ENCODE data around the gene STIM1.
"Not testable (repeated sequence)": the region's sequence is repeated elsewhere in the genome, so short reads cannot be mapped to it uniquely, and the experiment has no call there.

STIM1 gene

DNA sequence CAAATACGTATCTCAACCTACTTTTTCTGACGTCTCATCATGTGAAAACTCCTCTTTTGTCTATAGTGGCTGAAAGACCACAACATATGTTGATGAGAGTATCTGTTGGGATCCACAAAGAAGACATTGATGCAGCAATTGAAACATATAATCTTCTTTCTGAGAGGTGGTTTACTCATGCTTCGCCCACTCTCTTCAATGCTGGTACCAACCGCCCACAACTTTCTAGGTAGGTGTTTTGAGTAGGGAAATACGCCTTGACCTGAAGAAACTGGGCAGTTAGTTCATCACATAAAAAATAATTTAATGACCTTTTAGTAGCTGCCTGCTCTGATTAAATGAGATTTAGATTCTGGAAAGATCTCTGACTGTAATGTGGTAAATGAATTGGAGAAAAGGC lies 256.4 kb downstream of the STIM1 start:
- no peak for DNase-seq (ENCODE audit: low read depth in 2 of 2)

DNA sequence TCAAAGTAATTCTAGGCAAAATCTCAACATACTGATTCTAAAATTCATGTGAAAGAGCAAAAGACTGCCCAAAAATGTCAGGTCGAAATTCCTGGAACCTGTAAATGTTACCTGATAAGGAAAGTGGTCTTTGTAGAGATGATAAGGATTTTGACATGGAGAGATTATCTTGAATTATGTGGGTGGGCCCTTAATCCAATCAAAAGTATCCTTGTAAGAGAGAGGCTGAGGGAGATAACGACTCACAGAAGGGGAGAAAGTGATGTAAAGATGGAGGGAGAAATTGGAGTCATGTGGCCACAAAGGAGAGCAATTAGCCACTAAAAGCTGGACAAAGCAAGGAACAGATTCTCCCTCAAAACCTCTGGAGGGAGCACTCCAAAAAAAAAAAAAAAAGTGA lies 259.7 kb downstream of the STIM1 start:
- DNase-seq (ENCODE audit: low read depth in 2 of 2): no peak

DNA sequence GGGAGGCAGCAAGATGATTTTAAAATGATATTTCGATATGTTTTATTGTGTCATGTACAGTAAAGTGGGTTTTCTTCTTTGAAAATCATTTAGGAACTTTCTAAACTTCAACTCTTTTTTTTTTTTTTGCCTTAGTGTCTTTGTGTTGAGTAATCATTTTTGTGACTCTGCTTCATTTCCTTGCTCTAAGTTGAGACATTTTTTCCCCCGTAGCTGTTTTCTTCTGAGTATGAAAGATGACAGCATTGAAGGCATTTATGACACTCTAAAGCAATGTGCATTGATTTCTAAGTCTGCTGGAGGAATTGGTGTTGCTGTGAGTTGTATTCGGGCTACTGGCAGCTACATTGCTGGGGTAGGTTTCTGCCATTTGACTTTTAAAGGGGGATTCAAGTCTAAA lies 262.6 kb downstream of the STIM1 start:
- DNase-seq (ENCODE audit: low read depth in 2 of 2): no peak

DNA sequence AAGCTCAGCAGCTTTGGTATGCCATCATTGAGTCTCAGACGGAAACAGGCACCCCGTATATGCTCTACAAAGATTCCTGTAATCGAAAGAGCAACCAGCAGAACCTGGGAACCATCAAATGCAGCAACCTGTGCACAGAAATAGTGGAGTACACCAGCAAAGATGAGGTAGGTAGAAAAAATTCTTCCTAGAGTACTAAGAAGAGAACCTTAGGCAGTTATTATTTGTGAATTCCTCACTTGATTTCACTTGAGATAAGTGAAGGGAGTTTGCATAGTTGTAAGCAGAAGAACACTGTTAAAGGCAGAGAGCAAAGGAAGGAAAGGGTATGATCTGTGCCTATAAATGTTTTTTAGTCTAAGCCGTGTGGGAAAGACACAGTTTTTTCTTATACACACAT lies 267.8 kb downstream of the STIM1 start:
- DNase-seq (ENCODE audit: low read depth in 2 of 2): no peak

DNA sequence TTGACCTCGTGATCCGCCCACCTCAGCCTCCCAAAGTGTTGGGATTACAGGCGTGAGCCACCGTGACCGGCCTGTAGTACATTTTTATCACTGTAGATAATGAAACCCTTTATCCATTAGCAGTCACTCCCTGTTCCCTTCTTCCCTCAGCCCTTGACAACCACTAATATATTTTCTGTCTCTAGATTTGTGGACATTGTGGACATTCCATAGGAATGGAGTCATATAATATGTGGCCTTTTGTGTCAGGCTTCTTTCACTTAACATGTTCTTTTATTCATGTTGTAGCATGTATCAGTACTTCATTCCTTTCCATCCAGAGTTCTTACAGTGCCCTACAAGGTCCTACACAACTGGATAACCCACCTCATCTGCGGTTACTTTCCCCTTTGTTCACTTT lies 269.7 kb downstream of the STIM1 start:
- DNase-seq (ENCODE audit: low read depth in 2 of 2): no peak

DNA sequence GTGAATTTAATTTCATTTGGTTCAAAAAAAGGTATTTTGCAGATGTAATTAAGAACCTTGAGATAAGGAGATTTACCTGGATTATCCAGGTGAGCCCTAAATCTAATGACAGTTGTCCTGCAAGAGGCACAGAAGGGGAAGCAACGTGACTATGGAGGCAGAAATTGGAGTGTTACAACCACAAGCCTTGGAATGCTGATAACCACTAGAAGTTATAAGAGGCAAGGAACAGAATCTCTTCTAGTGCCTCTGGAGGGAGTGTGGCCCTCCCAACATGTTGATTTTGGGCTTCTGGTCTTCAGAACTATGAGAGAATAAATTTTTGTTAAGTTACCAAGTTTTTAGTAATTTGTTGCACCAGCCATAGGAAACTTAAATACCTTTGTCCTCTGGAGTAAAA lies 271.9 kb downstream of the STIM1 start:
- no peak for DNase-seq (ENCODE audit: low read depth in 2 of 2)

DNA sequence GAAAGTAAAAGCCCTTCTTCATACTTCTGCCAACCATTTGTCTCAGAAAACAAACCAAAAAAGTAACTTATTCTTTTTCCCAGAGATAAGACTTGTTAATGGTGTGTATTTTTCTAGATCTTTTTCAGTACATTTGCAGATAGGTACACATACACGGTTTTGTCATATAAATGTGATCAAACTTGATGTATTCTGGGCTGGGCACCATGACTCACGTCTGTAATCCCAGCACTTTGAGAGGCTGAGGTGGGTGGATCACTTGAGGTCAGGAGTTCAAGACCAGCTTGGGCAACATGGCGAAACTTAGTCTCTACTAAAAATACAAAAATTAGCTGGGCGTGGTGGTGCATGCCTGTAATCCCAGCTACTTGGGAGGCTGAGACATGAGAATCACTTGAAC lies 274.8 kb downstream of the STIM1 start:
- DNase-seq (ENCODE audit: low read depth in 2 of 2): not testable (repeated sequence)

DNA sequence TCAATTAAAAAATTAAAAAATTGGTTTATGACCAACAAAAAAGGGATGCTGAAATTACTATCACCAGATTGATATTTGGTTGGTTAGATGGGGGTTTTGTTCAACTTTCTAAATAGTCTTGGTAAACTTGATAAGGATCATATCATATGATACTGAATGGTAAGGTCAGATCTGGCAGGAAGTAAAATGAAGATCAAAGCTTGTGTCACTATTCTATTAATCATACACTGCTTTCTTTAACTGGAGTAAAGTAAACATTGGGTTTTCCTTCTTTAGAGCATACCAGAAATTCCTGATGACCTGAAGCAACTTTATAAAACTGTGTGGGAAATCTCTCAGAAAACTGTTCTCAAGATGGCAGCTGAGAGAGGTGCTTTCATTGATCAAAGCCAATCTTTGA lies 279.3 kb downstream of the STIM1 start:
- no peak for DNase-seq (ENCODE audit: low read depth in 2 of 2)

DNA sequence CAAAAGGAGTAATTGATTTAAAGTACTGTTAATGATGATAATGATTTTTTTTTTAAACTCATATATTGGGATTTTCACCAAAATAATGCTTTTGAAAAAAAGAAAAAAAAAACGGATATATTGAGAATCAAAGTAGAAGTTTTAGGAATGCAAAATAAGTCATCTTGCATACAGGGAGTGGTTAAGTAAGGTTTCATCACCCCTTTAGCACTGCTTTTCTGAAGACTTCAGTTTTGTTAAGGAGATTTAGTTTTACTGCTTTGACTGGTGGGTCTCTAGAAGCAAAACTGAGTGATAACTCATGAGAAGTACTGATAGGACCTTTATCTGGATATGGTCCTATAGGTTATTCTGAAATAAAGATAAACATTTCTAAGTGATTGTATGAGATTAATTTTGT lies 283.0 kb downstream of the STIM1 start:
- no peak for DNase-seq (ENCODE audit: low read depth in 2 of 2)

DNA sequence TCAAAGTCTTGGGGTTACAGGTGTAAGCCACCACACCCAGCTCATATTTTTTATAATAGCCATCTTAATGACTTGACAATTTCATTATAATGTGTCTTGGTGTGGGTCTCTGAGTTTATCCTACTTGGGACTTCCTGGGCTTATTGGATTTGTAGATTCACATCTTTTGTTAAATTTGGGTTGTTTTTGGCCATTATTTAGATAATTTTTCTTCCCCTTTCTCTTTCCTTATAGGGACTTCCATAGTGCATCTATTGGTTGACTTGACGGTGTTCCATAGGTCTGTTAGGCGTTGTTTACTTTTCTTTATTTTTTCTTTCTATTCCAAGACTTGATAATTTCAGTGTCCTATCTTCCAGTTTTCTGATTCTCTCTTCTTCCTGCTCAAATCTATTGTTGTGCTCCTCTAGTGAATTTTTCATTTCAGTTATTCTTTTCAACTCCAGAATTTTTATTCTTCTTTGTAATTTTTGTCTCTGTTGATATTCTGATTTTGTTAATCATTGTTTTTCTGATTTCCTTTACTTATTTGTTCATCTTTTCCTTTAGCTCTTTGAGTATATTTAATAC lies 284.7 kb downstream of the STIM1 start:
- DNase-seq (ENCODE audit: low read depth in 2 of 2): no peak
